Adipocyte (in vitro differentiated cells): ENCODE data around the gene GALNT17.
A peak's percentile ranks its signal among the peaks of the same experiment; 100 is the strongest.

Experiments used
- DNase-seq: peaks from one replicate; pipeline ENCODE4 v3.0.0-alpha.2; 2015; ENCODE audit warnings: low read depth
- H3K27me3 ChIP-seq: replicated peaks from 2 replicates; pipeline ENCODE4 v1.7.0; 2013; ENCODE audit warnings: mild to moderate bottlenecking, low read length, moderate library complexity; ENCODE audit not compliant: control insufficient read depth, insufficient read depth
- H3K36me3 ChIP-seq: 2 replicates; pipeline ENCODE4 v1.7.0; 2013; ENCODE audit warnings: low read length, mild to moderate bottlenecking, moderate library complexity; ENCODE audit not compliant: control insufficient read depth, insufficient read depth, severe bottlenecking
- H3K4me1 ChIP-seq: 2 replicates; pipeline ENCODE4 v1.7.0; 2013; ENCODE audit warnings: mild to moderate bottlenecking, low read length, moderate library complexity; ENCODE audit not compliant: control insufficient read depth, insufficient read depth
- H3K4me3 ChIP-seq: 2 replicates; pipeline ENCODE4 v1.7.0; 2013; ENCODE audit warnings: mild to moderate bottlenecking, low read length, moderate library complexity
- H3K9ac ChIP-seq: 2 replicates; pipeline ENCODE4 v1.7.0; 2013; ENCODE audit warnings: mild to moderate bottlenecking, low read length, moderate library complexity
- H3K9me3 ChIP-seq: 2 replicates; pipeline ENCODE4 v1.7.0; 2013; ENCODE audit warnings: mild to moderate bottlenecking, low read length, moderate library complexity; ENCODE audit not compliant: control insufficient read depth

Gene GALNT17

DNA sequence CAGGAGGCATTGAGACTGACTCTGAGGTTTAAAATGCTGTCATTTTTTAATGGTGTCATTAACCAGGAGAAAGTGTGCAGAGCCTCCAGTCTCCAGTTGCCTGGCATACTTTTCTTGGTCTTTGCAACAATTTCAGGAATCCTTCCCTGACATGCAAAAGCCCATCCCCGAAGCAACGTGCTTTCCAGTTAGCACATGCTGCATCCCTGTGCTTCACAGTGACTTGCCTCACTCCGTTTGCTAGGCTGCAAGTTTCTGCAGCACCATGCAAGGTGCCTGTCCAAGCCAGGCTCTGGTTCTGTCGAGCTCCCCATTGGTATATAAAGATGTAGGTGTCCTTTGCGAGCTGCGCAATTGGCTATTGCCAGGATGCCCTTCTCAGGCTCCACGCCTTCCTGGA, 135.0 kb downstream of the GALNT17 start:
- Histone ChIP-seq H3K9ac (no peak overlapping the region), H3K36me3 (no peaks in the 10 kb centered on the region), H3K27me3 (no peaks in the 10 kb centered on the region), H3K9me3 (peaks cover 4% of the 10 kb centered on the region), H3K4me1 (peaks cover 5% of the 10 kb centered on the region), H3K4me3 (no peak overlapping the region)
- DNase-seq, result no peak

DNA sequence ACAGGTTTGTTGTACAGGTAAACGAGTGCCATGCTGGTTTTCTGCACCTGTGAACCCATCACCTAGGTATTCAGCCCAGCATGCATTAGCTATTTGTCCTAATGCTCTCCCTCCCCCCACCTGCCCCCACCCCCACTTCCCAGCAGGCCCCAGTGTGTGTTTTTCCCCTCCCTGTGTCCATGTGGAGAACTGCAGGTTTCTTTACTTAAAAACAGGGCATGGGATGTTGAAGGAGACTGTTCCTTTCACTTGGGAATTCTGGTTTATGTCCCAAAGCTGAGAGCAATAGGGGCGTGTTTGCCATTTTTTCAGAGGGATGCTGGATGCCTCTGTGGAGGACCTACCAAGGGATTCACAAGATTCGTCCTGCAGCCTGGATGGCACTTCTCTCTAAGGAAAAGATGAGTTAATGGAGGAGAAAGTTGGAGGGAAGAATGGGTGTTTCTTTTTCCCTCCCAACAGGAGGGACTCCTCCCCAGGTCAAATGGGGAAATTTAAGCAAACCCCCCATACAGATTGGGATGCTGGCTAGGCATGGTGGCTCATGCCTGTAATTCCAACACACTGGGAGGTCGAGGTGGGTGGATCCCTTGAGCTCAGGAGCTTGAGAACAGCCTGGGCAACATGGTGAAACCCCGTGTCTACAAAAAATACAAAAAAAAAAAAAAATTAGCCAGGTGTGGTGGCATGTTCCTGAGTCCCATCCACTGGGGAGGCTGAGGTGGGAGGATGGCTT, 136.0 kb downstream of the GALNT17 start:
- no peaks in the 10 kb centered on the region for H3K27me3 ChIP-seq
- H3K4me3 ChIP-seq, result no peak overlapping the region
- peaks cover 7% of the 10 kb centered on the region for H3K9me3 ChIP-seq
- DNase-seq, result no peak
- H3K36me3 ChIP-seq, result no peaks in the 10 kb centered on the region
- no peak overlapping the region for H3K9ac ChIP-seq
- H3K4me1 ChIP-seq, result peaks cover 10% of the 10 kb centered on the region

DNA sequence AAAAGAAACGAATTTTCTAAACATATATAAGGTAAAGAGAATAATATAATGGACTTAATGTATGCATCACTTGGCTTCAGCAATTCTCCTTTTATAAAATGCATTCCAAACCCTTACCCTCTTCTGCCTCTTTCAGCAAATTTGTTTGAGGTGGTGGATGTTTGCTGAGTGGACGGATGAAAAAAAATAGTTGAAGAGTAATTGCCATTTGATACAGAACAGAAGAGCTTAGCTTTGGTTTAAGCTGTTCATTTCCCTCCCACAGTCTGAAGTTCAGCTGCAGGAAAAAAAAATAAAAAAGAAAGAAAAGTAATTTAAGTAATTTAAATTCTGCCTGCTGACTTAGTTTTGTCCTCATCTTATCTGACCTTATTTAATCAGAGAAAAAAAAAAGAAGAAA, 138.6 kb downstream of the GALNT17 start:
- DNase-seq, result no peak
- H3K4me3 ChIP-seq, result no peak overlapping the region
- peaks cover 4% of the 10 kb centered on the region for H3K9me3 ChIP-seq
- peaks cover 24% of the 10 kb centered on the region for H3K4me1 ChIP-seq
- H3K9ac ChIP-seq, result no peak overlapping the region
- H3K27me3 ChIP-seq, result no peaks in the 10 kb centered on the region
- H3K36me3 ChIP-seq, result no peaks in the 10 kb centered on the region

DNA sequence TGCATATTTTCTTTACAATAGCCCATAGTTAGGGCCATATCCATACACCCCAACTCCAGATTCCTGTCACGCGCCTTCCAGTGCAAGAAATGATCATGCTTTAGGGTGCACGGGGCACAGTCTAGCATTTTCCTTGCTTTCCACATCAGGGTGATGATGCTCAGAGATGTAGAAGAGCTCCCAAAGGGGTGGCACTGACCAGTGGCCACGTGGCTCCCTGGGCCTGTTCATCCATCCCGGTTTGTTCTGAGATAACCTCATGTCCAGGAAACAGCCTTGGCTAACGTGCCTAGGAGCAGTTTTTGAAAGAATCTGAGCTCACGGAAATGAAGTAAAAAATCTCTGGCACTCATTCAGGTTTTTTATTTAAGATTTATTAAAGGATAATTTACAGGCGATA, 139.3 kb downstream of the GALNT17 start:
- no peak for DNase-seq
- no peaks in the 10 kb centered on the region for H3K36me3 ChIP-seq
- peaks cover 24% of the 10 kb centered on the region for H3K4me1 ChIP-seq
- no peak overlapping the region for H3K9ac ChIP-seq
- H3K27me3 ChIP-seq, result no peaks in the 10 kb centered on the region
- H3K4me3 ChIP-seq, result no peak overlapping the region
- peaks cover 3% of the 10 kb centered on the region for H3K9me3 ChIP-seq

DNA sequence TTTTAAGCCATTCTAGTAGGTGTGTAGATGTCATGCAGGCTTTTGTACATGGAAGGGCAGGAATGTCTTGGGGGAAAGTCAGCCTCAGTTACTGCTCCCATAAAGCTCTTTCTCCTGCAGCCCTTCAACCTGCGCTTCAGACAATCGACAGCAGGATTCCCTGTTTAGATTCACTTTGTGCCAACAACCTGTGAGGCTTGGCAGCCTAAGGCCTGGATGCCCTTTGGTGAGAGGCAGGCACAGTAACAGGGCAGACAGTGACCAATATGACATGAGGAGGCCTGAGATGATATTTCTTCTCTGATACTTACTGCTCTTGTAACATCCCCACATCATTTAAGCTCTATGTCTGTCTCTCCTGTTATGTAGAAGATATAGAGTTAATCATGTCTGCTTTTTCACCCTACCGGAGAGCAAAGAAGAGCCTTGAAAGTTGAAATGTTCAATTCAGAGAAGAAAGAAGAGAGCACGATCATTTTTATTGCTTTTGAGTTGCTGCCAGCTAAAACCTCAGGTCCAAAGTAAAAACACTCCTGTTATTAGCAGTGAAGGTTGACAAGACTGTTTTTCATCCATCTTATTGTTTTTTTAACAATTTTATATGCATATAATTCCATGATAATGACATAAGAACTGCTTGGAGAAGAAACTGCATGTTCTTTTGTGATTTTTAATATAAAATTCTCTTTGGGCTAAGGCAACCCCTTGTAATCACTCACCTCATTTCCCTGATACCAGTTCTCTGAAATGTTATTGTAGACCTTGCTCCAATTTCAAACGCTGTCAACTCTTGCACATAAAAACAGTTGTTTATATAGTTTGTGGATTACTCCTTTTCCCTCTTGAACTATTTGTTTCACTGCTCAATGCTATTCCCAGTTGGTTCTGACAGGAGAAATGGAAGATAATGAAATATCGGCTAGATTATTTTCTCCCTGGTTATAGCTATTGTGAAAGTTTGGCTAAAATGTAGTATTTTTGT, 140.9 kb downstream of the GALNT17 start:
- Histone ChIP-seq H3K9me3 (peaks cover 3% of the 10 kb centered on the region), H3K4me1 (peaks cover 24% of the 10 kb centered on the region), H3K27me3 (no peaks in the 10 kb centered on the region), H3K36me3 (no peaks in the 10 kb centered on the region), H3K9ac (no peak overlapping the region), H3K4me3 (peak overlapping the region; percentile 27)
- no peak for DNase-seq

DNA sequence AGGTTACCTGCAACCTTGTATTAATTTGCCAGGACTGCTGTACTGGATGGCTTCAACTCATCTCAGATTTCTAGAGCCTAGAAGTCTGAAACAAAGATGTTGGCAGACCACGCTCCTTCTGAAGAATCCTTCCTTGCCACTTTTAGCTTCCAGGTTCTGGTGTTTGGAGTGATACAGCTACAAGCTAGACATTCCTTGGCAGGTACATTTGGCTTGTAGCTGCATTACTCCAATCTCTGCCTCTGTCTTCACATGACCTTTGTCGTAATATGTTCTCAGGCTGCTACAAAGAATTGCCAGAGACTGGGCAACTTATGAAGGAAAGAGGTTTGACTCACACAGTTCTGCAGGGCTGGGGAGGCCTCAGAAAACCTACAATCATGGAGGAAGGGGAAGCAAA, 146.3 kb downstream of the GALNT17 start:
- no peak for DNase-seq
- no peak overlapping the region for H3K9ac ChIP-seq
- no peak overlapping the region for H3K4me3 ChIP-seq
- no peaks in the 10 kb centered on the region for H3K9me3 ChIP-seq
- no peaks in the 10 kb centered on the region for H3K36me3 ChIP-seq
- H3K4me1 ChIP-seq, result peaks cover 11% of the 10 kb centered on the region
- H3K27me3 ChIP-seq, result no peaks in the 10 kb centered on the region

DNA sequence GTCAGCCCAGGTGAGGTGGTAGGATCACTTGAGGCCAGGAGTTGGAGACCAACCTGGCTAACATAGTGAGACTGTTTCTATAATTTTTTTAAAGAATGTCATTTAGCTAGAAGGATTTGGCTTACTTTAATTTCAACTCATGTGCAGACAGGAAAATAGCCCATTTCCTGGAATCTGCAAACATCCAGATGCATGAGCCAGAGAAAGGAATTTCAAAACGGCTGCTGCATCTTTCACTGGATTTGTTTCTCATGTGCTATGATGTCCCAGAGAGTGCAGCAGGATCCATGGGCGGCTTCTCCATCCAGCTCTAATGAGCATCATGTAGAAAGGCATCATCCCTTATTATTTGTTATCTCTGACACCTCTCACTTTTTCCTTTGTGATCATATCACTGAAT, 149.3 kb downstream of the GALNT17 start:
- Histone ChIP-seq H3K9ac (no peak overlapping the region), H3K27me3 (no peaks in the 10 kb centered on the region), H3K36me3 (no peaks in the 10 kb centered on the region), H3K4me3 (no peak overlapping the region), H3K9me3 (no peaks in the 10 kb centered on the region), H3K4me1 (peaks cover 5% of the 10 kb centered on the region)
- no peak for DNase-seq

DNA sequence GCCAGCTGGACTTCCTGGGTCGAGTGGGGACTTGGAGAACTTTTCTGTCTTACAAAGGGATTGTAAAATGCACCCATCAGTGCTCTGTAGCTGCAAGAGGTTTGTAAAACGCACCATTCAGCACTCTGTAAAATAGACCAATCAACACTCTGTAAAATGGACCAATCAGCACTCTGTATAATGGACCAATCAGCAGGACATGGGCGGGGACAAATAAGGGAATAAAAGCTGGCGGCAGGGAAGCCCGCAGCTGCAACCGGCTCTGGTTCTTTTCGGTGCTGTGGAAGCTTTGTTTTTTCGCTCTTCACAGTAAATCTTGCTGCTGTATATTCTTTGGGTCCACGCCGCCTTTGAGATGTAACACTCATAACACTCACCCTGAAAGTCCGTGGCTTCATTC, 151.9 kb downstream of the GALNT17 start:
- Histone ChIP-seq H3K9me3 (no peaks in the 10 kb centered on the region), H3K36me3 (no peaks in the 10 kb centered on the region), H3K27me3 (no peaks in the 10 kb centered on the region), H3K4me3 (no peak overlapping the region), H3K4me1 (peaks cover 6% of the 10 kb centered on the region), H3K9ac (no peak overlapping the region)
- DNase-seq, result no peak

DNA sequence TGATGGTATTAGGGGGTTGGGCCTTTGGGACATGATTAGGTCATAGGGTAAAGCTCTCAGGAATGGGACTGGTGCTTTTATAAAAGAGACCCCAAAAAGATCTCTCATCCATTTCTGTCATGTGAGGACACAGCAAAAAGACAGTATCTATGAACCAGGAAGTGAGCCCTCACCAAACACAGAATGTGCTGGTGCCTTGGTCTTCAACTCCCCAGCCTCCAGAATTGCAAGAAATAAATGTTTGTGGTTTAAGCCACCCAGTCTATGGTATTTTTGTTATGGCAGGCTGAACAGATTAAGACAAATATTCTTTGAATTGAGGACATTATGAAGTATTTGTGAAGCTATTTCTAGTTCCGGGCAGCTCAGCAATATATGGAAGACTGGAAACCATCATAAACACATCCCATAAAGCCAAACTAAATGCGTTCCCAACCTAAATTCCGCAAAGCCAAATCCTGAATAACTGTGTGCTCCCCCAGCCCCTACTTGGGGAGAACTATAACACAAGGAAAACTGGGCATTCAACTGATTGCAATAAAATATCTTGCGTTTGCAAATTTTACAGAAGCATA, 153.7 kb downstream of the GALNT17 start:
- no peaks in the 10 kb centered on the region for H3K36me3 ChIP-seq
- no peak overlapping the region for H3K9ac ChIP-seq
- H3K27me3 ChIP-seq, result no peaks in the 10 kb centered on the region
- H3K4me1 ChIP-seq, result peaks cover 6% of the 10 kb centered on the region
- no peak overlapping the region for H3K4me3 ChIP-seq
- H3K9me3 ChIP-seq, result no peaks in the 10 kb centered on the region
- DNase-seq, result no peak

DNA sequence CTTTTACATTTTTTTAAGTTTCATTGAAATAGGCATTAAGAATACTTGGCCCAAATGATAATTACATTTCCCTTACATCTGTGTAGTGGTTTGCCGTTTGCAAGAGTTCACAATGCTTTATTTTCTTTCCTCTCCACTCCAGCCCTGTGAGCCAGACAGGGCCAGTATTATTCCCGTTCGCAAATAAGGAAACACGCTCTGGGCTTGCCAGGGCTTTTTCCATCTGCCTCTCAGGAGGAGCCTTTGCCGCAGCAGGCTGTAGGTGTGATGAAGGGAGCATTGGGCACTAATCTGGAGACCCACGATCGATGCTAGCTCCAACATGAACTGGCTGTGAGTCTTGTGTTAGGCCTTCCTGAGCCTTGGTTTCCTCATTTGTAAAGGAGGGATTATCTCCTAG, 154.4 kb downstream of the GALNT17 start:
- Histone ChIP-seq H3K9ac (no peak overlapping the region), H3K4me3 (no peak overlapping the region), H3K36me3 (no peaks in the 10 kb centered on the region), H3K27me3 (no peaks in the 10 kb centered on the region), H3K4me1 (peaks cover 6% of the 10 kb centered on the region), H3K9me3 (no peaks in the 10 kb centered on the region)
- DNase-seq, result no peak

DNA sequence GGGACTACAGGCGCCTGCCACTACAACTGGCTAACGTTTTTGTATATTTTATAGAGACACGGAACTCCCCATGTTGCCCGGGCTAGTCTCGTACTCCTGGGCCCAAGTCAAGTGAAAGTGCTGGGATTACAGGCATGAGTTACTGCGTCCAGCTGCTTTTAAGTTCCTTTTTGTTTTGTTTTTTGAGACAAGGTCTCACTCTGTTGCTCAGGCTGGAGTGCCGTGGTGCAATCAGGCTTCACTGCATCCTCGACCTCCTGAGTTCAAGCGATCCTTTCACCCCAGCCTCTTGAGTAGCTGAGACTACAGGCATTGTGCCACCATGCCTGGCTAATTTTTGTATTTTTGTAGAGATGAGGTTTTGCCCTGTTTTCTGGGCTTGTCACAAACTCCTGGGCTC, 155.0 kb downstream of the GALNT17 start:
- Histone ChIP-seq H3K27me3 (no peaks in the 10 kb centered on the region), H3K9ac (no peak overlapping the region), H3K36me3 (no peaks in the 10 kb centered on the region), H3K4me3 (no peak overlapping the region), H3K9me3 (no peaks in the 10 kb centered on the region), H3K4me1 (peaks cover 6% of the 10 kb centered on the region)
- DNase-seq, result no peak
